SIG-M5 treated with dmso at 0.1 percent for 504 hours (cell line): ENCODE data around the gene GRM1.
"Not testable (repeated sequence)": the region's sequence is repeated elsewhere in the genome, so short reads cannot be mapped to it uniquely, and the experiment has no call there.

Experiments
- DNase-seq: peaks from one replicate; lab custom pipeline; 2025; ENCODE audit not compliant: unreplicated experiment; lab: John Stamatoyannopoulos, UW

Gene GRM1

DNA sequence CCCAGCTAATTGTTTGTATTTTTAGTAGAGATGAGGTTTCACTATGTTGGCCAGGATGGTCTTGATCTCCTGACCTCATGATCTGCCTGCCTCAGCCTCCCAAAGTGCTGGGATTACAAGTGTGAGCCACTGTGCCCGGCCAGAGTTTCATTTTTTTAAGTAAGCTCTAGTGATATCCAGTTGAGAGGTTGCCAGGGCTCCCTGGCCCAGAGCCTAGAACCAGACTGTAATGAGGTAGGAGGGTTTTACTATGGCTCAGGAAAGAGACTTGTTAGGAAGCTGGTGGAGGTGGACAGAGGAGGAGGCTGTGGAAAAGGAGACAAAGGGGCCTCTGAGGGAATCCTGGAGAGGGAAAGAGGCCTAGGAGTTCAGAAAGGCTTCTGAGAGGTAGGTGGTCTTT is 242.3 kb downstream of the GRM1 start:
- not testable (repeated sequence) for DNase-seq

DNA sequence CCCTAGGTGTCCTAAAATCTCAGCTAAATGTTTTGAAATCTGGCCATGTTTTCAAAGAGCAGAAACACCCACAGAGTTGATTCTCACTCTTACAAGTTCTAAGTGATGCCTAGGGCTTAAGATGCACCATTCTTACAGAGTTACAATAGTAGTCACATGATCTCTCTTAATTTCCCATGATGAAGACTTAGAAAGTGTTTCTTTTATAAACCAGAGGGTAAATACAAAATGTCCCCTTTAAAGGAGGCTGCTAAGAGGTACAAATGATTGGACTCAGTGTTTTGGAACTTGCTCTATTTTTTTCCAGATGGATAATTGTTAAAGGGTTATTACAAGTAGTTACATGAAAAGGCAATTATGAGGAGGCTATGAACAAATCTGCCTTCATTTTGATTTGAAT is 244.6 kb downstream of the GRM1 start:
- no peak for DNase-seq

DNA sequence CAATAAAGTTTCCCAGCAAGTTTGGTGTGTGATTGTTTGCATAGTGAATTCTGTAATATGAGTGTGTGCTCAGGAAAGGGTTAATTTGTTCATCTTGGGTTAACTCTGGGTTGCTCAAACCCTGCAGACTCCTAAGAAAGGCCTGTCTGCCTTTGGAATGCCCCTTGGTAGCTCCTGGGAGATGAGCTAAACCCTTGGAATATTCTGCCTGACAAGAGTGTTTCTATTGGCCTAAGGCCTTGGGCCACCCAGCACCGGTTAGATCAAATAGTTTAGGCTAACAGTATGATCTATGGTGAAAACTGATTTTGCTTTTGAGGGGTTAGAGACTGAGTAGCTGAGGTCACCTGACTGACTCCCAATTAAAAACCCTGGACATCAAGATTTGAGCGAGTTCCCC is 248.3 kb downstream of the GRM1 start:
- DNase-seq, result no peak

DNA sequence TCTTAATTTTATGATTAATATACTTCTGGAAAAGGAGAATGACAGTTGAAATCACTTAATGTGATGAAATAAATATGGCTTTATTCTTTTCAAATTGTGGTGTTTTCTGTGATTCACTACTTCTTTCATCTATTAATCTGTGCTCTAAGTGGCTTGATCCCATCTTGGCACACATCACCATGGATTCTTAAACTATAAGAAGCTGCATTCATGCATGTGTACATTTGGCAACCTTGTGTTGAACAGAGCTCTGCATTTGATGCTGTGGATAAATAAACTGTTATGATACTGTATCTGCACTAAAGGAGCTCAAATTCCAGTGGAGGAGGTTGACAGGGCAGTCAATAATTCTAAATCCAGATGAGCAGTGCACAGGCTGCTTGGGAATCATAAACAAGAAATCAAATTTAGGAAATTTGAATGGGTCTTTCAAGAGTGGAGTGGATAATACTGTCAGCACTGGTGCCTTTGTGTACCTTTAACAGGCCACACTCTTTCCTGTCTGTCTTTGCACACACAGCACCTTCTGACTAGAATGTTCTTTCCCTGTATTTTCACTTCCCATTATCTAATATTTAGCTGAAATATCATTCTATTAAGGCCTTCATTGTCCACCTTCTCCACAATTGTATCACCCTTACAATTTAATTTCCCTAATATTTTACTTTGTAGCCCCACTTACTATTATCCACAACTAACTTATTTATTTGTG is 252.9 kb downstream of the GRM1 start:
- no peak for DNase-seq

DNA sequence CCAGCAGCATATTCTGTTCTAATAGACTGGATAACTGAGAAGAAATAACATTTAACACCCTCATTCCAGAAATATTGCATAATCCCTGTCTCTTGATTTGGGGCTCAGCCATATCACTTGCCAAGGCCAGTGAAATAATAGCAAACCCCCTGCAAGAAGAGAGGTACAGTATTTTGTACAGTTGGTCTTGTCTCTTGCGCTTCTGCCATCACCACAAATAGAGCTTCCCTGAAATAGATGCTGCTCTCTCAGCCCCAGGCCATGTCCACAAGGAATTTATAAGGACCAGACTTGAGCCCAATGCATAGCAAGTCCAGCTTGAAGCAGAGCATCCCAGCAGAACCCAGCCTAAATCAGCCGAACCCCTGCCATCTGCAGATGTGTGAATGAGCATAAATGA is 254.0 kb downstream of the GRM1 start:
- DNase-seq, result no peak

DNA sequence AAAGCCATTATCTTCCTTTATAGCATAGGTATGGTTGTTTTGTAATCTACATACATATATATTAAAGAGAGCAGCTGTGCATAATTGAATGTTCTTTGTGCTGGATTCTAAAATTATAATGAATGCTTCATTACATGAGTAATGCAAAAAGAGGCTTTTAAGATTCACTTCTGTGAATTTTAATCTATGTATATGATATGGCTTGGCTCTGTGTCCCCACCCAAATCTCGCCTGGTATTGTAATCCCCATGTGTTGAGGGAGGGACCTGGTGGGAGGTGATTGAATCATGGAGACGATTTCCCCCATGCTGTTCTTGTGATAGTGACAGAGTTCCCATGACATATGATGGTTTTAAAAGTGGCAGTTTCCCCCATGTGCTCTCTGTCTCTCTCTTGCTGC is 255.4 kb downstream of the GRM1 start:
- DNase-seq, result no peak

DNA sequence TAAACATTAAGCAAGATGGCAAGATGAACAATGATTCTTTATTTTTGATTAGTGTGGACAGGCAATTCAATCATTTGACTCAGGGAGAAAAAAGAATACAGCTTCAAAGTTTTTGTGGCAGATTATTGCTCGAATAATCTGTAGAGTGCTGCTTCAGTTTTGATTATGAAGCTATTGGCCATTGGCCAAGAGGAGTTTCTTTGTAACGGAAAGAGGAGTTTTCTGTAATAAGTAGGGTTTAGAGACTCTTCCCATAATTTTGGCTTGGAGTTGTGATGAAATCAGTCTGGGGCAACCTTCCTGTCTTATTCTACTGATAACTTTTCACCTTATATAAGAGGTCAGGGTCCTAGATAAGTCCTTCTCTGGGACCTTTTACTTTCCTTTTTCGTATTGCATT is 258.1 kb downstream of the GRM1 start:
- DNase-seq, result no peak

DNA sequence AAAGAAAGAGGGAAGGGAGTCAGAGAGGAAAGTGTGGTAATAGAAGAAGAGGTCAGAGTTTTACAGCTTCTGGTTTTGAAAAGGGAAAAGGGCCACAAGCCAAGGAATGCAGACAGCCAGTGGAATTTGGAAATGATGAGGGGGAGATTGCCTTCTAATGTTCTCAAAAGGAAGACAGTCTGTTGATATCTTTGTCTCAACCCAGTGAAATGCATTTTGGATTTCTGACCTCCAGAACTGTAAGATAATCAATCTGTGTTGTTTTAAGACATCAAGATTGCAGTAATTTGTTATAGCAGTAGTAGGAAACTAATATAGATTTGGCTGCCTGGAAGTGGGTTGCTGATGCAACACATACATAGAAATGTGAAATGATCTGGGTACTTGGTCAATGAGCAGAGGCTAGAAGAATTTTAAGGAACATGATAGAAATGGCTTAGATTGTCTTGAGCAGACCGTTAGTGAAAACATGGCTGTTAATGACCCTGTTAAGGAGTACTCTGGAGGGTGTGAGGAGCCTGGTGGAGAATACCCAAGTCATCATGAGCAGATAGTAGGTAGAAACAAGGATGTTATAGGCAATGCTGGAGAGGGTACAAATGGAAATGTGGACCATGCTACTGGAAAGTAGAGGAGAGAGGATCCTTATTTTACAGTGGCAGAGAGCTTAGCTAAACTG is 259.0 kb downstream of the GRM1 start:
- no peak for DNase-seq

DNA sequence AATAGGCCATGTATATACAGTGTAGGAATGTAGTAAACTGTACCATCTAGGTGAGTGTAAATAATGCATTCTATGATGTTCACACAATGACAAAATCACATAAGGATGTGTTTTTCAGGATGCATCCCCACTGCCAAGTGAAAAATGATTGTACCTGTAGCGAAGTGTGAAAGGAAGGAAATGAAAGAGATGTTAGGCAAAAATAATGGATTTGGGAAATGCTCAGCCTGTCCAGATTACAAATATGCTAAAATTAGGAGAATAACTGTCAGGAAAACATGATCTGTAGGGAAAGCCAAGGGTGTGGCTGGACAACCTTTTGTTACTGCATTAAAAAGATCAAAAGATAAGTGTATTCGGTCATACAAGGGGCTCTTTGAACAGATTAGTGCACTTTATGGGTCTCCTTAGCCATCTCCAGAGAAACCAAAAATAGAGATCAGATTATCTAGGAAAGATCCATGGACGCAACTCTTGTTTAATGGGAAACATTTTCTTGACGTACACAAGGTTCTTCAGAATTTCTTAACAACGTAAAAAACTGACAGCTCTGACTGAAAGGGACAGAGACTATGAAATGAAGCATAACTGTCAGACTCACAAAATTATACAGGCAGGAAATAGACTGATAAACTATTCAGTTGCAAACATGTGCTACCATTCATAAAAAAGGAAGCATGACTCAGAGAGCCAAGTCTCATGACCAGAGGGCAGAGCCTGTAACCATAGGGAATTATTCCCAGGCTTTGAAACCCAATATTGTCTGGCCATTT is 261.1 kb downstream of the GRM1 start:
- no peak for DNase-seq

DNA sequence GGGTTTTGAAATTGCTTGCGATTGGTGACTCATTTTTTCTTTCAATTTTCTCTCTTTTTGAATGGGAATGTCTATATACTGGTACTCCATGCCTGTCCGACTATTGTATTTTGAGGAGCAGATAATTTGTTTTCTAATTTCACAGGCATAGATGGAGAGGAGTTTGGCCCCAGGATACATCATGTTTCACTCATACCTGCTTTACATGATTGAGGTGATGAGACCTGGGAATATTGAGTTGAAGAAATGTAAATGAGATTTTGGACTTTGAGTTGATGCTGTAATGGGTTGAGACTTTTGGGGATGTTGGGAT is 261.7 kb downstream of the GRM1 start:
- DNase-seq, result no peak

DNA sequence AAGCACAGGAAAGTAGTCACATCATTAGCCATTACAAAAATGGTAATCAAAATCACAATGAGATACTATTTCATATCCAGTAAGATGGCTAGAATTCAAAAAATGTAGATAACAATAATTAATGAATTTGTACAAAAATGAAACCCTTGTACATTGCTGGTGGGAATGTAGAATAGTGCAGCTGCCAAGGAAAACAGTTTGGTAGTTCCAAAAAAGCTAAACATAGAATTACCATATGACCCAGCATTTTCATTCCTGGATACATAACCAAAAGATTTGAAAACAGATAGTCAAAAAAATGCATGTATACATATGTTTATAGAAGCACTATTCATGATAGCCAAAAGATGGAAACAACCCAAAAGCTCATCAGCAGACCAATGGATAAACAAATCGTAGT is 263.6 kb downstream of the GRM1 start:
- DNase-seq, result no peak

DNA sequence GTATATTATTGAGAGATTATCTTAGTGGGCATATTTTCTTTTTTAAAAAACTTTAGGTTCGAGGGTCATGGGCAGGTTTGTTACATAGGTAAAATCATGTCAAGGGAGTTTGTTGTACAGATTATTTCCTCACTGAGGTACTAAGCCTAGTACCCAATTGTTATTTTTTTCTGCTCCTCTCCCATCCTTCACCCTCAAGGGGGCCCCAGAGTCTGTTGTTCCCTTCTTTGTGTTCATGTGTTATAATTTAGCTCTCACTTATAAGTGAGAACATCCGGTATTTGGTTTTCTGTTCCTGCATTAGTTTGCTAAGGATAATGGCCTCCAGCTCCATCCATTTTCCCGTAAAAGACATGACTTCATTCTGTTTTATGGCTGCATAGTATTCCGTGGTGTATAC is 266.8 kb downstream of the GRM1 start:
- no peak for DNase-seq

DNA sequence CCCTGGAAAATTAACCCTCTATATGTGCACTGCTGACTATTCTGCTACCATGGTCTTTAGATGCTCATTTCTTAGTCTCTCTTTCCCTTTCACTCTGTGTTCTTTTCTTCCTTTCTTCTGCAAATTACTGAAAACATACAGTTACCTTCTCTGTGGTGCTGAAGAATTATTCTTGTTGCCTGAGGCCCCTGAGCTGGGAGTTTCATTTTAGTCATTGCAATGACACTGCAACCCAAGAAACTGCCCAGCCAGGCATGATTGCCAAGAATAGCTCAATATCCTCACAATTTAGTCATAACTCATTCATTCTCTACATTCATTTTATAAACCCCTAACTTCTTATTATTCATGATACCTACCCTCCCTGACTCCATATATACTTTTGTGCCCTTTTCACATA is 269.0 kb downstream of the GRM1 start:
- DNase-seq, result no peak

DNA sequence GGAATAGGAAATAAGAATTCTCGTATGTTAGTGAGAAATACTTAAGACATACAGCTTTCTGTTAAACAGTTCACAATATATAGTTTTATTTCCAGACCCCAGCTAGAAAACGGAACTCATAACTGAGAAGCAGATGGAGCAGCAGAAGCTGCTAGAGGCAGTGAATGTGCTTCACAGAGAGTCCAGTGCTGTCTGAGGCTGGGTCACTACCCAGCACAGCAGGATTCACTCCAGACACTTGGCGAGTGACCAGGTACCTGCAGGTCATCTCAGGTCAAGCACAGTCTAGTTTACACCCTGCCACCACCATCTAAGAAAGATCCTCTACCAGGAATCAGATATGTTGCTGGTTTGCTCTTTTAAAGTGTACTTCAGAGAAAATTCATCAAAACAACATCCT is 271.7 kb downstream of the GRM1 start:
- DNase-seq, result no peak

DNA sequence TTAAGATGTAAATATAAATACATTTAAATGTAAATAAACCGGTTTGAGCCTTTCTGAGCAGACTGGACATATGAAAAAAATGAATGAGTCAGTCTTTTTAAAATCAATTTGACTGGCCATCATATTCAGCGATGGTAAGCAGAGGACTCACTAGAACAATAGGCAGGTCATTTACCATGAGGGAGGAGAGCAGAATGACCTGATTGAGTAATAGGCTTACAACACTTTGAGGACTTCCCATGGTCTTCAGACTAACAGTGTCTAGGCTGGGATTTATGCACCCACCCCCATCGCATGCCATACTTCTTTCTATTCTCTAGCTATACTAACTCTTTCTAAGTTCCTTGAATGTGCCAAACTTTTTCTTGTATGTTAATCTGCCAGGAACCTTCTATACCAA is 272.9 kb downstream of the GRM1 start:
- no peak for DNase-seq

DNA sequence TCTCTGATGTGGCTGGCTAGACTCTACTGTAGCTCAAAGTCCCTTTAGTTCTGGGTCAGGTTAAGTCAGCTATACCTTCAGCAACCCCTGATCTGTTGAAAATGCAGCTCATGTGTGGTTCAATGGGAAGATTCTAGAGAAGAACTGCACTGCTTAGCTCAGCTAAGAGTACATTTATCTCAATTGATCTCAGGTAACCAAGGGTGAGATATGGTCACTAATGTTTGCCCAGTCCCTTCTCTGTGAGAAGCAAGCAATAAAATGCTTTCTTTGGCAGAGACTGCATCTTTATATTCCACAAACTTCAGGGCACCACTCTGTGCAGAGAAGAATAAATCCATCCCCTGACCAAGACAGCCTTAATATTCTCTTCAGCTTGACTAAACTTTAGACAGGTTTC is 274.1 kb downstream of the GRM1 start:
- no peak for DNase-seq

DNA sequence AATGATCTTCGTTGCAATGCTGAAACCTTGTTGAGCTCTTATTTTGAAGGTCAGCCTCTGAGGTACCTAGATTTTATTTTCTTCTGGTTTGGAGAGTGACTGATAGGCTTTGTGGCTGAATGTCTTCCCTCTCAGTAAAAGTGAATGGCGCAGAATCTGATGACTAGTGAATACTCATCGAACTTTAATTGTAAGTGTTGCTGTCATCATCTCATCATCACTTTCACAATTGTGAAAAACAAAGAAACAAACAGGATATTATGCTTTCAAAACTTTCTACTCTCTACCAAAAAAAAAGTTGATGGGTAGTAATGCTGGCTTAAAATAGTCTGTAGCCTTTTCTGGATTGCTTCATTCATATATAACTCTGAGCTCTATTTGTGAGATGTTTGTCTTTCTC is 275.3 kb downstream of the GRM1 start:
- no peak for DNase-seq

DNA sequence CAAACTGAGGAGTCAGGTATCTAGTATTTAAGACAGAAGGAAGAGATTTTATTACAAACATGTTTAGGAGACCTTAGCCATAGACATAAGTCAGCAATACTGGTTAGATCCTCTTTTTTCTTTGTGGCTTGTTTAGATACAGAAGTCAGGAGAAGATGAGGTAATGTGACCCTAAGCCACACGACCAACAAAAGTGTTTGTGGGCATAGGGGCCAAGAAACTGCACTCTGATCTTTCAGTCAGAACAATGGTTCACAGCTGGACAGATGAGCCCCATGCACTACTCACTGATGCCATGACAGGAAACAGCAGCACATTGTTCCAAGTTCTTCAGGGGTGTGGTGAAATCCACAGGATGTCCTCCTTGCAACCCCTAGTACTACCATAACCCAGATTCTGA is 276.2 kb downstream of the GRM1 start:
- DNase-seq, result no peak

DNA sequence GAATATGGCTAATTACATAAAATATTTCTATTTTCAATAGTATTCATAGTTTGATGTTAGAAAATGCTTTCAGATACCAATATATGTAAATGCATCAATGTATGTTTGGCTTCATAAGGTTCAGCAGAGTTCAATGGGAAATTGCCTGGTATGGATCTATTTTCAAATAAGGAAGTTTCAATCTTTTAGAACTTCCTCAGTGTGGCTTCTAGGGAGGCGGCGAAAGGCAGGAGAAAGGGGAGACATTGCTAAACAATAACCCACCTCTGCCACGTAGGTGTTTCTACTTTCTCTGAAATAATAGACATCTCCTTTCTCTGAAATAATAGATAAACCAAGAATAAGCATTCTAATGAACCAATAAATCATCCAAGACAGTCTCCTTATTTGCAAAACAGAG is 277.1 kb downstream of the GRM1 start:
- DNase-seq, result no peak

DNA sequence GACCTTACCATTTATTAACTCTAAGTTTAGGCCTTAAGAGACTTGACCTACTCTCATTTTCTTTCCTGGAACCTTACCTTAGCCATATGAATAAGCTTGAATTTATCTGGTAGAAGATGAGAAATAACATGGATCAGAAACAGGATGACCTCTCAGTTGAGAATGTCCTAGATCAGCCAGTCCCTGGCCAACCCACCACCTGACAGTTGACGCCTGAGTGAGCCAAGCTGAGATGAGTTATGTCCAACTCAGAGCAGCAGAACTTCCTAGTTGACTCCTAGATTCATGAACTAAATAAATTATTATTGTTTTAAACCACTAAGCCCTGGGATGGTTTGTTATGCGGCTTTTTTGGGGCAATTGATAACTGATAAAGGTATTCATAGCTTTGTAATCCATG is 281.8 kb downstream of the GRM1 start:
- no peak for DNase-seq

DNA sequence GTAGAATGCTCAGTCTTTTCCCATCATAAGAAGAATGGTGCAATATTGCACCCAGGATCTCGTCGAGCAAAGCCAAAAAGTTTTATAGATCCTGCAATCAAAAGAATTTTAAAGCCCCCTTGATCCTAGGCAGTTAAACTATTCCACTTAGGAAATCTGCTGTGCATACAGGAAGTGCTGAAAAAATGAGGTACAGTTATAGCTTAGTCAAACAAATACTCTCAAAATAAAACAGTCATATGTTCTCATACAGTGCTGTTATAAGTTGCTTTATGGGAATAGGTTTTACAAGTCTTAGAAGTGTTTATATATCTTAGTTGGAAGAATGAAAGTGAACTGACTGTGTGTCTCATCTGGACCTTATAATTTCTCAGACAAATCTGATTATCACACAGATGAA is 282.2 kb downstream of the GRM1 start:
- DNase-seq, result no peak

DNA sequence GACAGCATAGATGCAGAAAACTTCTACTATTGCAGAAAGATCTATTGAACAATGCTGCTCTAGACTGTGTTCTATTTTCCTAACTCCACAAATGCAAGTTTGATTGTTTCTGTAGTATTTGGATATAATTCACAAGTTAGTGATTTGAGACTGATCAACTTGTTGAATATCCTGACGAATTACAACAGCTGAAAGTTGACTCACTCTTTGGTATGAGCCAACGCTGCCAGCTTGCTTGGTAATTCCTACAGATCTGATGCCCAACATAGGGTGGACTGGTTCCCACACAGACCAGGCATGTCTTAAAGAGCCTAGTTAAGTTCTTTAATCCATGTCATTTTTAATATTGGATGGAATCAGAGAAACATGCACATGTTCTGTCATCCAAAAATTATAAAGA is 283.7 kb downstream of the GRM1 start:
- no peak for DNase-seq
